Mammary epithelial cell (primary cell): ENCODE data around the gene CD2AP.

Experiments
- EZH2 ChIP-seq: IDR thresholded peaks from 2 replicates; pipeline ENCODE4 v1.6.1; 2012; ENCODE audit warnings: low read length, inconsistent platforms, borderline replicate concordance
- TF ChIP-seq, protein P1 (sequence below), 2 donors: IDR thresholded peaks in 1 of 2; conservative IDR thresholded peaks in 1 of 2; 2 replicates each; pipeline ENCODE4 v1.5.1; 2011 to 2012; ENCODE audit warnings: inconsistent platforms in 2 of 2, low read length in 2 of 2, mild to moderate bottlenecking in 2 of 2, control low read depth in 1 of 2, low read depth in 1 of 2; ENCODE audit not compliant: insufficient read depth in 1 of 2; ENCODE audit errors: extremely low read depth in 1 of 2

DNA sequence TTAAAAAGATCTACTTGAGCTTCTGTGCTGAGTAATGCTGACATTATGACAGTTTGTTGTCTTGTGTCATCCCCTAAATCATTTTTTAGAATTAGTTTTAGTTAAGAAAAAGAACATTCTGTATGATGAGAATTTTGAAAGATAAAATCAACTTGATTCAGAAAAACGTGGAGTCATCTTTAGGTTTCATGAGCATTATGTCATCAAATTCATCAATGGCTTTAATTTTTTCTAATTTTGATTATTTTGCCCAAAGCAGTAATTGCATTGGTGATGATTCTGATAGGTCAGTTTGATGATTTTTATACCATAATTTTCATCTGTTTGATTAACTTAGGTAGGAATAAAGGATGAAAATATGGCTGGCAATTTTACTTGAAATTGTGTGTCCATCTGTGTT is 194.2 kb downstream of the CD2AP start:
- TF ChIP-seq, protein P1, sequence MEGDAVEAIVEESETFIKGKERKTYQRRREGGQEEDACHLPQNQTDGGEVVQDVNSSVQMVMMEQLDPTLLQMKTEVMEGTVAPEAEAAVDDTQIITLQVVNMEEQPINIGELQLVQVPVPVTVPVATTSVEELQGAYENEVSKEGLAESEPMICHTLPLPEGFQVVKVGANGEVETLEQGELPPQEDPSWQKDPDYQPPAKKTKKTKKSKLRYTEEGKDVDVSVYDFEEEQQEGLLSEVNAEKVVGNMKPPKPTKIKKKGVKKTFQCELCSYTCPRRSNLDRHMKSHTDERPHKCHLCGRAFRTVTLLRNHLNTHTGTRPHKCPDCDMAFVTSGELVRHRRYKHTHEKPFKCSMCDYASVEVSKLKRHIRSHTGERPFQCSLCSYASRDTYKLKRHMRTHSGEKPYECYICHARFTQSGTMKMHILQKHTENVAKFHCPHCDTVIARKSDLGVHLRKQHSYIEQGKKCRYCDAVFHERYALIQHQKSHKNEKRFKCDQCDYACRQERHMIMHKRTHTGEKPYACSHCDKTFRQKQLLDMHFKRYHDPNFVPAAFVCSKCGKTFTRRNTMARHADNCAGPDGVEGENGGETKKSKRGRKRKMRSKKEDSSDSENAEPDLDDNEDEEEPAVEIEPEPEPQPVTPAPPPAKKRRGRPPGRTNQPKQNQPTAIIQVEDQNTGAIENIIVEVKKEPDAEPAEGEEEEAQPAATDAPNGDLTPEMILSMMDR (conservative IDR thresholded peaks at IDR 0.05 in 1 of 2, IDR thresholded peaks at IDR 0.05 in 1 of 2; ENCODE audit: extremely low read depth in 1 of 2, insufficient read depth in 1 of 2, low read depth in 1 of 2, low read length in 2 of 2), result no peak
- no peak for TF ChIP-seq EZH2
